A549 treated with dexamethasone at 1 μM for 4 hours (cell line): ENCODE data around the gene CHST10. TPM values are rescaled to one million over a fixed set of nuclear protein-coding genes. Genes with fewer than 3 reads are reported as not detected.

Experiments
- total RNA-seq: library from RNA; stranded (reverse); fragments of 200-300 nt; extraction: Qiagen RNA extraction; gene quantifications from 5 replicates; pipeline ENCODE4 v1.2.3, GENCODE V29; 2022

CHST10 gene, protein sequence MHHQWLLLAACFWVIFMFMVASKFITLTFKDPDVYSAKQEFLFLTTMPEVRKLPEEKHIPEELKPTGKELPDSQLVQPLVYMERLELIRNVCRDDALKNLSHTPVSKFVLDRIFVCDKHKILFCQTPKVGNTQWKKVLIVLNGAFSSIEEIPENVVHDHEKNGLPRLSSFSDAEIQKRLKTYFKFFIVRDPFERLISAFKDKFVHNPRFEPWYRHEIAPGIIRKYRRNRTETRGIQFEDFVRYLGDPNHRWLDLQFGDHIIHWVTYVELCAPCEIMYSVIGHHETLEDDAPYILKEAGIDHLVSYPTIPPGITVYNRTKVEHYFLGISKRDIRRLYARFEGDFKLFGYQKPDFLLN
- 14.2 to 16.3 TPM (median 14.5 TPM) in 5 replicates for total RNA-seq

GRCh38 chr2:100416935-100417710 is at the start of gene CHST10:
Gene CHST10, minus strand, starts transcription at chr2:100417668. Its CDS starts 10,993 bp downstream, at chr2:100406675.

Other genes starting within 250 kb of the CHST10 start
- gene LONRF2, start 95.2 kb downstream of the CHST10 start, total RNA-seq, result 1.5 to 3.3 TPM (median 2.1 TPM) in 5 replicates
- not detected in 5 replicates for gene NMS, start 52.8 kb upstream of the CHST10 start, total RNA-seq
- gene PDCL3, start 145.3 kb upstream of the CHST10 start, total RNA-seq, result 39.2 to 55.2 TPM (median 39.7 TPM) in 5 replicates